Endothelial cell of umbilical vein (primary cell): ENCODE results near the gene BIN1. TPM values are rescaled to one million over a fixed set of nuclear protein-coding genes. Genes with fewer than 3 reads are reported as not detected.

ENCODE experiments used
- BruUV-seq: library from RNA; stranded (reverse); fragments of 400-500 nt; replicated peaks from 2 replicates; lab custom pipeline; 2021; lab: Mats Ljungman, UMichigan
- CTCF ChIA-PET: fragments of 300-600, 350-600 bp; sonication (Branson Sonifier 250); formaldehyde crosslinking; loops from one replicate; lab custom pipeline; 2021; ENCODE audit warnings: antibody characterized with exemption, inconsistent platforms; lab: Charles Lee
- POLR2A ChIA-PET: fragments of 300-600, 350-600 bp; sonication (Branson Sonifier 250); formaldehyde crosslinking; loops from one replicate; lab custom pipeline; 2021; ENCODE audit warnings: antibody characterized with exemption, inconsistent platforms; lab: Charles Lee
- DNase-seq: peaks from one replicate; pipeline ENCODE4 v3.0.0-alpha.2; 2011; ENCODE audit warnings: low read depth, low spot score
- FAIRE-seq: peaks from 2 replicates; lab custom pipeline; 2011; peaks lifted over from hg19 to GRCh38; lab: Jason Lieb, UNC
- H2AFZ ChIP-seq: 2 replicates; pipeline ENCODE4 v1.6.0; 2012; ENCODE audit warnings: low read depth, low read length, control low read depth, inconsistent platforms
- H3K27ac ChIP-seq: 2 replicates; pipeline ENCODE4 v1.5.1; 2011; ENCODE audit warnings: low read depth, mild to moderate bottlenecking, control low read depth, low read length, moderate library complexity; ENCODE audit not compliant: insufficient read depth
- H3K27me3 ChIP-seq, 2 experiments: 2 replicates each; pipeline versions ENCODE4 v1.6.0 to v1.6.1; 2011; ENCODE audit warnings: low read length in 2 of 2, mixed read lengths in 1 of 2; ENCODE audit not compliant: control insufficient read depth in 2 of 2, insufficient read depth in 2 of 2
- H3K36me3 ChIP-seq, 2 experiments: 2 replicates in 1 of 2; 3 replicates in 1 of 2; pipeline ENCODE4 v1.5.1; 2011; ENCODE audit warnings: low read length in 2 of 2, mild to moderate bottlenecking in 1 of 2, moderate library complexity in 1 of 2; ENCODE audit not compliant: control insufficient read depth in 2 of 2, insufficient read depth in 2 of 2; ENCODE audit errors: extremely low read depth in 1 of 2
- H3K4me1 ChIP-seq: 3 replicates; pipeline ENCODE4 v1.5.1; 2011; ENCODE audit warnings: mild to moderate bottlenecking, low read length; ENCODE audit not compliant: control insufficient read depth, insufficient read depth; ENCODE audit errors: extremely low read depth
- H3K4me2 ChIP-seq: 2 replicates; pipeline ENCODE4 v1.6.1; 2011; ENCODE audit warnings: low read length, control low read depth, mixed read lengths; ENCODE audit not compliant: insufficient read depth
- H3K4me3 ChIP-seq, 3 experiments: fragments of 200-600 bp in 1 of 3; sonication (generic), shearing (Covaris generic) in 1 of 3; replicated peaks in 1 of 3; 2 replicates each; pipeline ENCODE4 v1.5.1; 2011 to 2016; ENCODE audit warnings: control low read depth in 3 of 3, low read length in 3 of 3, mild to moderate bottlenecking in 2 of 3, inconsistent platforms in 1 of 3, low read depth in 1 of 3, moderate library complexity in 1 of 3; ENCODE audit not compliant: insufficient read depth in 1 of 3
- H3K79me2 ChIP-seq: 2 replicates; pipeline ENCODE4 v1.6.0; 2012; ENCODE audit warnings: low read length, inconsistent platforms; ENCODE audit not compliant: control insufficient read depth, insufficient read depth
- H3K9ac ChIP-seq: replicated peaks from 2 replicates; pipeline ENCODE3; 2011; ENCODE audit warnings: low read length, control low read depth; ENCODE audit not compliant: insufficient read depth; ENCODE audit errors: extremely low read depth
- H3K9me1 ChIP-seq: replicated peaks from 3 replicates; pipeline ENCODE4 v1.6.0; 2011; ENCODE audit warnings: mild to moderate bottlenecking, low read length; ENCODE audit not compliant: control insufficient read depth, insufficient read depth; ENCODE audit errors: extremely low read depth
- H3K9me3 ChIP-seq: replicated peaks from 2 replicates; pipeline ENCODE4 v1.5.1; 2012; ENCODE audit warnings: low read length, inconsistent platforms; ENCODE audit not compliant: control insufficient read depth, insufficient read depth
- H4K20me1 ChIP-seq: replicated peaks from 2 replicates; pipeline ENCODE3; 2011; ENCODE audit warnings: mild to moderate bottlenecking, low read length; ENCODE audit not compliant: control insufficient read depth, insufficient read depth; ENCODE audit errors: extremely low read depth
- CTCF ChIP-seq, 2 donors: IDR thresholded peaks; 1 replicate in 1 of 2; 2 replicates in 1 of 2; pipeline ENCODE4 v1.5.1; 2011; ENCODE audit warnings: low read length in 2 of 2, mild to moderate bottlenecking in 2 of 2, moderate library complexity in 2 of 2, control low read depth in 1 of 2, inconsistent platforms in 1 of 2, low read depth in 1 of 2; ENCODE audit not compliant: insufficient read depth in 1 of 2; ENCODE audit errors: extremely low read depth in 1 of 2
- EZH2 ChIP-seq: IDR thresholded peaks from 2 replicates; pipeline ENCODE4 v1.6.1; 2012; ENCODE audit warnings: borderline replicate concordance, low read depth, mild to moderate bottlenecking, moderate library complexity, low read length, inconsistent platforms; ENCODE audit not compliant: severe bottlenecking
- FOS ChIP-seq: IDR thresholded peaks from 2 replicates; pipeline ENCODE4 v1.6.1; 2011; ENCODE audit warnings: mild to moderate bottlenecking, low read length, moderate library complexity, borderline replicate concordance; ENCODE audit not compliant: insufficient read depth
- GATA2 ChIP-seq: IDR thresholded peaks from 2 replicates; pipeline ENCODE4 v1.7.0; 2011; ENCODE audit warnings: low read depth, mild to moderate bottlenecking, moderate library complexity, mixed read lengths, low read length; ENCODE audit not compliant: insufficient read length, insufficient read depth
- JUN ChIP-seq: IDR thresholded peaks from 2 replicates; pipeline ENCODE4 v1.6.1; 2011; ENCODE audit warnings: borderline replicate concordance, low read depth; ENCODE audit not compliant: insufficient read length, insufficient read depth
- MAX ChIP-seq: IDR thresholded peaks from 2 replicates; pipeline ENCODE4 v1.6.1; 2011; ENCODE audit not compliant: insufficient read depth, insufficient read length
- MYC ChIP-seq: IDR thresholded peaks from one replicate; pipeline ENCODE4 v1.6.1; 2011; ENCODE audit warnings: mild to moderate bottlenecking, low read depth, low read length
- POLR2A ChIP-seq: IDR thresholded peaks from 2 replicates; pipeline ENCODE4 v1.6.1; 2012; ENCODE audit warnings: low read depth, mild to moderate bottlenecking, control low read depth, low read length
- POLR2AphosphoS5 ChIP-seq: IDR thresholded peaks from 2 replicates; pipeline ENCODE4 v1.6.1; 2012; ENCODE audit warnings: low read depth, mild to moderate bottlenecking, control low read depth, low read length, moderate library complexity; ENCODE audit not compliant: insufficient read depth
- dilution Hi-C: fragments of 300-500 bp; cut with MboI; formaldehyde crosslinking; loops from one replicate; pipeline ENCODE4 v1.15.0; 2019; ENCODE audit warnings: low sequenced_read_pairs; ENCODE audit not compliant: extremely low pct_ligation_motif_present
- intact Hi-C: fragments of 100-400 bp; cut with micrococcal nuclease; formaldehyde crosslinking; loops from one replicate; pipeline ENCODE4 v1.10.0; 2022
- polyA plus RNA-seq, 4 experiments: library from polyadenylated mRNA; depleted of rRNA in 3 of 4; stranded (reverse) in 3 of 4; unstranded in 1 of 4; fragments of >200 nt; gene quantifications; 2 replicates each; pipeline versions ENCODE4 v1.2.1 to v1.2.3, GENCODE V29; 2011 to 2012; ENCODE audit warnings: missing spikeins in 1 of 4
- total RNA-seq: library from RNA; stranded (reverse); gene quantifications from 2 replicates; pipeline ENCODE4 v1.2.3, GENCODE V29; 2021

BIN1 gene
- total and polyA plus RNA-seq, 2 donors (not counting 3 experiments of a cell fraction or from before 2014, with no cell fraction given) = 26.3 to 36.9 TPM

GRCh38 chr2:127022817-127023216, 84.1 kb downstream of the BIN1 start:
- ChIA-PET POLR2A (no interaction called here), CTCF (interaction anchor here (0.9 kb wide), 1 partner anchor 8 kb away, joined by 3 read pairs; no protein-coding TSS in a partner anchor)
- Histone ChIP-seq H3K4me3 (no peak overlapping the region), H3K36me3 (no peaks in the 10 kb centered on the region), H3K9me1 (no peaks in the 10 kb centered on the region), H3K9ac (no peak overlapping the region), H3K79me2 (no peaks in the 10 kb centered on the region), H3K27me3 (peaks cover 4 to 14% of the 10 kb centered on the region in 2 experiments), H3K4me2 (no peak overlapping the region), H2AFZ (no peak overlapping the region), H3K9me3 (no peaks in the 10 kb centered on the region), H3K27ac (no peak overlapping the region), H3K4me1 (peaks cover 13% of the 10 kb centered on the region), H4K20me1 (no peaks in the 10 kb centered on the region)
- intact Hi-C loops = no loop called here
- dilution Hi-C loops = no loop called here
- no peak for FAIRE-seq
- TF ChIP-seq MYC (no peak), POLR2A (no peak), MAX (no peak), POLR2AphosphoS5 (no peak), GATA2 (no peak), EZH2 (no peak), CTCF (IDR thresholded peaks at IDR 0.05; ENCODE audit: extremely low read depth in 1 of 2, insufficient read depth in 1 of 2, low read depth in 1 of 2, low read length in 2 of 2) (no peak), FOS (no peak), JUN (no peak)
- BruUV-seq = no TSS peak
- DNase-seq = no peak
